ENCODE data around the gene ZC2HC1B. TPM values are rescaled to one million over a fixed set of nuclear protein-coding genes. Genes with fewer than 3 reads are reported as not detected.
"Not testable (repeated sequence)": the region's sequence is repeated elsewhere in the genome, so short reads cannot be mapped to it uniquely, and the experiment has no call there.

Gene ZC2HC1B
- not detected for polyA plus RNA-seq (2013, experiment 1 of 2; ENCODE audit: insufficient read length)
- polyA plus RNA-seq (2013, experiment 2 of 2; ENCODE audit: insufficient read length) = not detected

DNA sequence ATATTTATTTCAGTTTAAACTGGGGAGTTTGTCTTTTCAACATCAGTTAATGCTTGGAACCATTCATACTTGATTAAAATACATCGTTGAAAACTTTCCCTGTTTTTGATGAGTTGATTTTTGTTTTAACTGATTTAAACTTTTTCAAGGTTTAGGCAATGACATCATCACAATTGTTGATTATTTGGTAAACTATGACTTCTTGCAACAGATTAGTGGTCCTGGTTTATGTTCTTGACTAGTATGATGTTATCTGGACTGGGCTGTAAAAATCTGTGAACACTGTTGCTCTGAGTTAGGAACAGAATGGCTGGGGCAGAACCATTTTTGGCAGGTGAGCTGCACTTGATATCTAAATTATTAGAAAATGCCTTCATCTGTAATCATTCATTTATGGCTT lies at the start of gene ZC2HC1B:
Gene ZC2HC1B, plus strand, starts transcription at position 241 of the 400 bp plus-strand sequence. Its CDS starts 66 bp downstream, at position 307.
- DNase-seq = no peak

DNA sequence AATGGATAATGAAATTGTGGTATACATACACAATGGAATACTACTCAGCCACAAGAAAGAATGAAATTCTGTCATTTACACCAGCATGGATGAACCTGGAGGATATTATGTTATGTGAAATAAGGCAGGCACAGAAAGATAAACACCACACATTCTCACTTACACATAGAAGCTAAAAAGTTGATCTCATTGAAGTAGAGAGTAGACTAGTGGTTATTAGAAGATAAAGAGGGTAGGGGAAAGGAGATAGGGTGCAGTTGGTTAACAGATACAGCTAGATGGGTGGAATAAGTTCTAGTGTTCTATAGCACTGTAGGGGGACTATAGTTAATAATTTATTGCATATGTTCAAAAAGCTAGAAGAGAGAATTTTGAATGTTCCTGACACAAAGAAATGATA lies 46.7 kb upstream of the ZC2HC1B start:
- DNase-seq = no peak

GRCh38 chr6:143821359-143821758 lies 42.9 kb upstream of the ZC2HC1B start:
- DNase-seq = no peak

DNA sequence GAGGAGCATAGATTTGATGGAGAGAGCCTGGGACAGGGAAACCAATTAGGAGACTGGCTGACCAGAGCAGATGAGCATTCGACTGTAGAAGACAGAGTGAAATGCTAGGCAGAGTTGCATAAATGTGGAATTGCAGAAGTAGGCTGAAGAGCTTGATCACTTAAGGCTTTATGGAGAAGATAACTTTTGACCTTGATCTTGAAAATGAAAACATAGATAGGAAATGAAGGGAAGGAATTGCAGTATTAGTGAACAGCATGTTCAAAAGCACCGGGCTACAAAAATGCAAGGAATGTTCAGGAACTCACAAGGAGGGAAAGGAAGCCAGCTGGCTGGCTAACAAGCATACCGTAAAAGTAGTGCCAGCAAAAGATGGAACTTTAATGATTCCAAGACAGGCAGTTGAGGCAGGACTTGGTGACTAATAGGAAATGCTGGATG lies 41.7 kb upstream of the ZC2HC1B start:
- peak; percentile 70 for DNase-seq

- DNase-seq = peak; percentile 28
Observed at GRCh38 chr6:143823548-143823947, 40.7 kb upstream of the ZC2HC1B start.

DNA sequence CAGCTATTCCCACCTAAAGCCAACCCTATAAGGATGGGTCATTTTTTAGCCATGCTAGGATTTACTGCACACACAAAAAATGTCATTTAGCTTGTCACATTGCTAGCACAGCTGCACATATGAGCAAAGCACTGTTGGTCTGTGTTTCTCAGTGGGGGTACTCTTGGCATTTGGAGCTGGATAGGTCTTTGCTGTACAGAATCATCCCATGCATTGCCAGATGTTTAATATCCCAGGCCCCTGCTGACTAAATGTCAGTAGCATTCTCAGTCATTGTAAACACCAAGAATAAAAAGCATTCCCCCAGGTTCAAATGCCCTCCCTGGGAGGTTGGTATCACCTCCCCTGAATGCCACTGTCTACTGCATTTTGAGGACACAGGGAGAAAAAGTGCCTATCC lies 35.7 kb upstream of the ZC2HC1B start:
- no peak for DNase-seq

- DNase-seq = no peak
Observed at GRCh38 chr6:143836150-143836549, 28.1 kb upstream of the ZC2HC1B start.

GRCh38 chr6:143838395-143838794 lies 25.9 kb upstream of the ZC2HC1B start:
- no peak for DNase-seq

- DNase-seq = no peak
Observed at GRCh38 chr6:143839196-143839595, 25.1 kb upstream of the ZC2HC1B start.

DNA sequence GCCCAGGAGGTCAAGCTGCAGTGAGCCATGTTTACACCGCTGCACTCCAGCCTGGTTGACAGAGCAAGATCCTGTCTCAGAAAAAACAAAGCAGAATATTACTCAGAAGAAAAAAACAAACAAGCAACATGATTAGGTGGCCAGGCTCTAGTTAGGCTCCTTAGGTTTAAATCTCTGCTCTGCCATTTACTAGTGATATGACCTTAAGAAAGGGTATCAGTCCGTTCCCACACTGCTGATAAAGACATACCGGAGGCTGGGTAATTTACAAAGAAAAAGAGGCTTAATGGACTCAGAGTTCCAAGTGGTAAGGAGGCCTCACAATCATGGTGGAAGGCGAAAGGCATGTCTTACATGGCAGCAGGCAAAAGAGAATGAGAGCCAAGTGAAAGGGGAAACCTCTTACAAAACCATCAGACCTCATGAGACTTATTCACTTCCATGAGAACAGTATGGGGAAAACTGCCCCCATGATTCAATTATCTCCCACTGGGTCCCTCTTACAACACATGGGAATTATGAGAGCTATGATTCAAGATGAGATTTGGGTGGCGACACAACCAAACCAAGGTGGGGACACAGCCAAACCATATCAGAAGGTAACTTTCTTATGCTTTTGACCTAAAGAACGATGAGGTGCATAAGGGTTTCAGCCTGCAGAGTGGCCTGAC lies 23.5 kb upstream of the ZC2HC1B start:
- no peak for DNase-seq

- no peak for DNase-seq
Observed at GRCh38 chr6:143842461-143842901, 21.8 kb upstream of the ZC2HC1B start.

GRCh38 chr6:143842902-143843676 lies 21.2 kb upstream of the ZC2HC1B start, which contains the start of gene LTV1:
LTV1 (plus strand) TSS chr6:143843338; CDS start chr6:143843478, 140 bp downstream.
- DNase-seq = peak; percentile 97

DNA sequence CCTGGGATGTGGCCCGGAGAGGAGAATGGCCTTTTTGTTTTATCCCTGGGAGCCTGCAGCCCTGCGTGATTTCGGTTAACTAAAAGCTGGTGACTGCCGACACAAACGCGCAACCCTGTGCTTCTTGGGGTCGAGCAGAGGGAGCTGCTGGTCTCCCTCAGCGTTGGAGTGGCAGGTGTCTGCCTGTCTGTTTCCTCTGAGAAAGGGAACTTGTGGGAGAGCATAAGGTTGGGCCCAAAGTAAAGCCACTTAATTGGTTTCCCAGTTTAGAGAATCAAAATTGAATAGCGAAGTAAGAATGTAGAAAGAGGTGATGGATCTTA lies 20.6 kb upstream of the ZC2HC1B start:
- peak; percentile 1 for DNase-seq

DNA sequence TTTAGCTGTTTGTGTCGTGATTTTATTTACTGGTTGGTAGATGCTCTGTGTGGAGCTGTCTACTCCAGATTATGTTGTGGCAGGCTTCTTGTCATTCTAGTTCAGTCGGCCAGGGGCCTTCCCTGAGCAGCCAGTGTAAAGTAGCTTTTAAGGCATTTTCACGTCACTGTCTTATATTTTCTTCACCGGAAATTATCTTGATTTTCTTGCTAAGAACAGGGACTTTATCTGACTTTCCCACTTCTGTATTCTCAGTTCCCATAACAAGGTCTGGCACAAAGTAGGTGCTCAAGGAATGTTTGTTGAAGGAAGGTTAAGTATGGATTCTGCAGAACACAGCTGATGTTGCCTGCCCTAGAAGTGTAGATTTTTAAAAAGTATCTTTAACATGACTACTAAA lies 20.3 kb upstream of the ZC2HC1B start:
- no peak for DNase-seq

GRCh38 chr6:143845033-143845432 lies 19.2 kb upstream of the ZC2HC1B start:
- DNase-seq = no peak

GRCh38 chr6:143851706-143852105 lies 12.6 kb upstream of the ZC2HC1B start:
- not testable (repeated sequence) for DNase-seq

DNA sequence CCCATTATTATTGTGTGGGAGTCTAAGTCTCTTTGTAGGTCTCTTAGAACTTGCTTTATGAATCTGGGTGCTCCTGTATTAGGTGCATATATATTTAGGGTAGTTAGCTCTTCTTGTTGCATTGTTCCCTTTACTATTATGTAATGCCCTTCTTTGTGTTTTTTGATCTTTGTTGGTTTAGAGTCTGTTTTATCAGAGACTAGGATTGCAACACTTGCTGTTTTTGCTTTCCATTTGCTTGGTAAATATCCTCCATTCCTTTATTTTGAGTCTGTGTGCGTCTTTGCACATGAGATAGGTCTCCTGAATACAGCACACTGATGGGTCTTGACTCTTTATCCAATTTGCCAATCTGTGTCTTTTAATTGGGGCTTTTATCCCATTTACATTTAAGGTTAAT lies 9.2 kb upstream of the ZC2HC1B start:
- not testable (repeated sequence) for DNase-seq

- DNase-seq = not testable (repeated sequence)
Observed at GRCh38 chr6:143856762-143857161, 7.5 kb upstream of the ZC2HC1B start.

DNA sequence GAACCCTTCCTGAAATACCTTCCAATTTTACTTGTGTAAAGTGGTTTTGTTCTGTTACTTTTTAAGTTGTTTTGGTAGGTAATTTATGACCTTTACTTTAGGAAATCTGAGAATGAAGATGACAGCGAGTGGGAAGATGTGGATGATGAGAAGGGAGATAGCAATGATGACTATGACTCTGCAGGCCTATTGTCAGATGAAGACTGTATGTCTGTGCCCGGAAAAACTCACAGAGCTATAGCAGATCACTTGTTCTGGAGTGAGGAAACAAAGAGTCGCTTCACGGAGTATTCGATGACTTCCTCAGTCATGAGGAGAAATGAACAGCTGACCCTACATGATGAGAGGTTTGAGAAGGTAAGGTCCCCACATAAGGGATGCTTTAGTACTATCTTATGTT lies 6.6 kb upstream of the ZC2HC1B start:
- DNase-seq = no peak

- no peak for DNase-seq
Observed at GRCh38 chr6:143859891-143860660, 4.2 kb upstream of the ZC2HC1B start.

DNA sequence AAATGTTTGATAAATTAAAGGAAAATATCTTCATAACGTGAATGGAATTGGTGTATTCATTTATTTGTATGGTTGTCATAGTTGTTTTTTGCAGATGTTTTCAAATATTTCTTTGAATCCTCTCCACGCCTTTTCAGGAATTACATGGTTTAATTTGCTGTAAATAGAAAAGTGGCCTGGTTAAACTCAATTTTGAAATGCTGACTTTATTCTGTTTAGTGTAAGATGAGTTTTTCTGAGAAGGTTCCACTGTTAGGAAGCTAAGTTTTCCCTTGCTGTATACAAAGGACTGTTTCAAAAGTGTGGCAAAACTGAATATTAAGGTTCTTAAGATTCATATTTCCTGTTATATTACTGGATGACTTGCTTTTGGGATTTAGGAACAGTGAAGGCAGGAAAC lies 503 bp upstream of the ZC2HC1B start:
- DNase-seq = no peak

DNA sequence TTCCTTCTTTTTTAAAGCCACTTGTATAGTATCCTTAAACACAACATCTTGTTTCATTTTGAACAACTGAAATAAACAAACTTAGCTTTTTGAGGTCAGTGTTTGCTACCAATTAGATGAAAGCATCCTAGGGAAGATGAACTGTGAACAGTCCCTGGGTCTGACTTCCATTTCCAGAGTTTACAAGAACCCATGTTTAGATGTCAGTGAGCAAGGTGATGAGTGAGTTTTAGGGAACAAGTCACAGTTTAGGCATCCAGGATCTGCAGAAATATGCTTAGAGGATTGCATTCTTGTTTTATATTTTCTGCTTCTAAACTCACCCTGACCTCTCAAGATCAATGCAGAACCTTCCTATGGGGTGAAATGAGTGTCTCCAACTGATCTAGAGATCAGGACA lies 3.0 kb downstream of the ZC2HC1B start:
- DNase-seq = peak; percentile 19

GRCh38 chr6:143868808-143869207 lies 4.5 kb downstream of the ZC2HC1B start:
- DNase-seq = not testable (repeated sequence)
